Trophoblast cell (in vitro differentiated cells and primary cell): ENCODE results near the gene HYAL2.

Experiments used
- DNase-seq, 2 donors: peaks; one replicate each; pipeline ENCODE4 v3.0.0-alpha.2; 2016
- H2AFZ ChIP-seq: 2 replicates; pipeline ENCODE4 v1.6.1; 2013; ENCODE audit warnings: low read length, moderate library complexity, mild to moderate bottlenecking; ENCODE audit not compliant: insufficient read depth, poor library complexity
- H2AK5ac ChIP-seq: 2 replicates; pipeline ENCODE4 v1.6.1; 2013; ENCODE audit warnings: mild to moderate bottlenecking, low read length
- H2BK120ac ChIP-seq: 2 replicates; pipeline ENCODE4 v1.6.1; 2013; ENCODE audit warnings: low read length, mild to moderate bottlenecking, moderate library complexity; ENCODE audit not compliant: insufficient read depth, poor library complexity
- H2BK12ac ChIP-seq: 2 replicates; pipeline ENCODE4 v1.6.1; 2013; ENCODE audit warnings: mild to moderate bottlenecking, low read length, moderate library complexity
- H2BK5ac ChIP-seq: 2 replicates; pipeline ENCODE4 v1.6.1; 2013; ENCODE audit warnings: low read length, low read depth, moderate library complexity, mild to moderate bottlenecking; ENCODE audit not compliant: poor library complexity
- H3K14ac ChIP-seq: 2 replicates; pipeline ENCODE4 v1.6.1; 2013; ENCODE audit warnings: mild to moderate bottlenecking, low read length
- H3K18ac ChIP-seq: 2 replicates; pipeline ENCODE4 v1.6.1; 2013; ENCODE audit warnings: mild to moderate bottlenecking, low read length
- H3K23ac ChIP-seq: 2 replicates; pipeline ENCODE4 v1.6.1; 2013; ENCODE audit warnings: low read length
- H3K27ac ChIP-seq: 2 replicates; pipeline ENCODE4 v1.5.1; 2013; ENCODE audit warnings: low read depth, mild to moderate bottlenecking, inconsistent platforms, low read length, moderate library complexity
- H3K27me3 ChIP-seq: 2 replicates; pipeline ENCODE4 v1.6.1; 2013; ENCODE audit warnings: inconsistent platforms, mild to moderate bottlenecking, low read length, moderate library complexity; ENCODE audit not compliant: insufficient read depth
- H3K36me3 ChIP-seq, 2 experiments: 1 replicate in 1 of 2; 2 replicates in 1 of 2; pipeline ENCODE4 v1.6.1; 2013; ENCODE audit warnings: low read length in 2 of 2, mild to moderate bottlenecking in 2 of 2, moderate library complexity in 1 of 2; ENCODE audit not compliant: insufficient read depth in 2 of 2, control insufficient read depth in 1 of 2
- H3K4ac ChIP-seq: 2 replicates; pipeline ENCODE4 v1.6.1; 2013; ENCODE audit warnings: low read depth, mild to moderate bottlenecking, low read length, moderate library complexity
- H3K4me1 ChIP-seq, 2 experiments: 1 replicate in 1 of 2; 2 replicates in 1 of 2; pipeline ENCODE4 v1.6.1; 2013; ENCODE audit warnings: low read length in 2 of 2, mild to moderate bottlenecking in 2 of 2, moderate library complexity in 1 of 2; ENCODE audit not compliant: insufficient read depth in 2 of 2, control insufficient read depth in 1 of 2
- H3K4me2 ChIP-seq: 2 replicates; pipeline ENCODE4 v1.6.1; 2013; ENCODE audit warnings: inconsistent platforms, mild to moderate bottlenecking, low read length, moderate library complexity
- H3K4me3 ChIP-seq: 2 replicates; pipeline ENCODE4 v1.5.1; 2013; ENCODE audit warnings: mild to moderate bottlenecking, low read depth, low read length, inconsistent platforms
- H3K79me1 ChIP-seq: one replicate; pipeline ENCODE4 v1.6.1; 2013; ENCODE audit warnings: low read length
- H3K79me2 ChIP-seq: 2 replicates; pipeline ENCODE4 v1.6.1; 2013; ENCODE audit warnings: low read length, mild to moderate bottlenecking; ENCODE audit not compliant: control insufficient read depth, insufficient read depth, poor library complexity
- H3K9ac ChIP-seq: 2 replicates; pipeline ENCODE4 v1.6.1; 2013; ENCODE audit warnings: mild to moderate bottlenecking, low read length
- H3K9me3 ChIP-seq: 2 replicates; pipeline ENCODE4 v1.6.1; 2013; ENCODE audit warnings: low read depth, mild to moderate bottlenecking, control low read depth, inconsistent platforms, low read length; ENCODE audit not compliant: insufficient read depth
- H4K12ac ChIP-seq: 2 replicates; pipeline ENCODE4 v1.6.1; 2013; ENCODE audit warnings: low read depth, mild to moderate bottlenecking, low read length, moderate library complexity
- H4K8ac ChIP-seq: 2 replicates; pipeline ENCODE4 v1.6.1; 2013; ENCODE audit warnings: low read depth, mild to moderate bottlenecking, low read length, moderate library complexity
- H4K91ac ChIP-seq: one replicate; pipeline ENCODE4 v1.6.1; 2013; ENCODE audit warnings: low read depth, mild to moderate bottlenecking, low read length, moderate library complexity
- WGBS: extraction: QIAGEN DNeasy Blood & Tissue Kit; methylation state at CpG from one replicate; pipeline ENCODE4 v1.1.7; 2013; ENCODE audit warnings: missing lambda C conversion rate; ENCODE audit not compliant: insufficient read length, insufficient coverage; ENCODE audit errors: extremely low coverage; 5-methylcytosine and 5-hydroxymethylcytosine counted together

HYAL2 gene

GRCh38 chr3:50290161-50290641 lies 32.3 kb downstream of the HYAL2 start:
- Histone ChIP-seq H3K18ac (no peak overlapping the region), H3K27ac (no peak overlapping the region), H3K14ac (no peak overlapping the region), H3K9ac (no peak overlapping the region), H3K36me3 (peaks cover 42 to 43% of the 10 kb centered on the region in 2 experiments), H2BK120ac (no peak overlapping the region), H3K4me2 (no peak overlapping the region), H2BK12ac (no peak overlapping the region), H3K9me3 (peaks cover 7% of the 10 kb centered on the region), H2AK5ac (no peak overlapping the region), H3K4me3 (no peak overlapping the region), H2BK5ac (no peak overlapping the region), H3K4ac (no peak overlapping the region), H3K79me2 (peaks cover 4% of the 10 kb centered on the region), H3K79me1 (peaks cover 9% of the 10 kb centered on the region), H3K23ac (no peak overlapping the region), H4K91ac (no peak overlapping the region), H4K8ac (no peak overlapping the region), H4K12ac (no peak overlapping the region), H3K4me1 (peaks cover 6 to 10% of the 10 kb centered on the region in 2 experiments), H3K27me3 (no peaks in the 10 kb centered on the region), H2AFZ (no peak overlapping the region)
- WGBS: no CpG with 5 or more reads among the region's 16 CpGs
- no peak for DNase-seq

DNA sequence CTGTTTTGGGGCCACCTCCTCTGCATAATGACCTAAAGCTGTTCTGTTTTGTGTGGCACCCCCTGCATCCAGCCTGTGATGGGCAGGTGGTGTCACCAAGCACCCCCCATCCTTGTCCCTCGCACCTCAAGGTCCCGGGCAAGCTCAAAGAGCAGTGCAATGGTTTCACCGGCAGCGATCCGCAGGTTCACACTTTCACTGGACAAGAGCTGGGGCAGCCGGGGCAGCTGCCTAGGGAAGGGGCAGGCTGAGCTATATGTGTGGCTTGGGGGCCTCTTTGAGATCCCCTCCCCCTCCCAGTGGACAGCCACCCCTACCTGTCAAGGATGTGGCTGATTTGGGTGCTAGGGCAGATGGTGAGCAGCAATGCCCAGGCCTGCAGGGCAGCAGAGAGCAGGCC lies 33.4 kb downstream of the HYAL2 start:
- H3K4ac ChIP-seq: no peak overlapping the region
- no peak overlapping the region for H2BK120ac ChIP-seq
- peaks cover 9% of the 10 kb centered on the region for H3K79me1 ChIP-seq
- peaks cover 7% of the 10 kb centered on the region for H3K9me3 ChIP-seq
- H2BK12ac ChIP-seq: no peak overlapping the region
- no peak overlapping the region for H3K18ac ChIP-seq
- H3K4me2 ChIP-seq: no peak overlapping the region
- no peak overlapping the region for H2AFZ ChIP-seq
- H3K79me2 ChIP-seq: peaks cover 4% of the 10 kb centered on the region
- no CpG with 5 or more reads among the region's 6 CpGs for WGBS
- H3K36me3 ChIP-seq: peaks cover 42 to 43% of the 10 kb centered on the region in 2 experiments
- no peak overlapping the region for H3K14ac ChIP-seq
- no peak overlapping the region for H3K23ac ChIP-seq
- no peak for DNase-seq
- H3K27ac ChIP-seq: no peak overlapping the region
- H3K4me3 ChIP-seq: no peak overlapping the region
- no peaks in the 10 kb centered on the region for H3K27me3 ChIP-seq
- no peak overlapping the region for H4K8ac ChIP-seq
- peaks cover 6 to 10% of the 10 kb centered on the region in 2 experiments for H3K4me1 ChIP-seq
- H4K91ac ChIP-seq: no peak overlapping the region
- H3K9ac ChIP-seq: no peak overlapping the region
- H4K12ac ChIP-seq: no peak overlapping the region
- no peak overlapping the region for H2BK5ac ChIP-seq
- H2AK5ac ChIP-seq: no peak overlapping the region

DNA sequence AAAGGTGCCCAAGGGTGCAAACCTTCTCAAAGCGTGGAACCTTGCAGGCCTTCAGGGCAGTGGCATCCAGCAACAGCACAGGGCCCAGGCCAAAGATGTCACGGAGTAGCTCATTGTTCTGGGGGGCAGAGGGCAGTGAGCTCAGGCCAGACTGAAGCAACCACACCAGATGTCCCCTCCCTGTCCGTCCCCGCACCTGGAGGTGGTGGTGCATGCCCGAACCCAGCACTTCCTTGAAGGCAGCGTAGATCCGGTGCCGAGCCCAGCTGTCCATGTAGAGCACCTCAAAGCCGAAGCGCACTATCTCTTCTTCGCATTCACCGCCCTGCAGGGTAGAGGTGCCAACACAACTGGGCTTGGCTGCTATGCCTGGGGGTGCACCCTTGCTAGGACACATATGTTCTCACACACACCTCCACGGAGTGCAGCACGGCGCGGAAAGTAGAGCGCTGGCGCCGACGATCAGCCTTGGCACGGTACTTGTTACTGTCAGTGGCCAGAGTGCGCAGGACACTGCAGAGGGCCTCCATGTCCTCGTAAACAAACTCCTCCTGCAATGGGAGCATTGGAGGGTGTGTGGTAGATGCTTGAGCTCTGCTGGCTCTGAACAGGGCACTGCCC lies 34.0 kb downstream of the HYAL2 start:
- H2AK5ac ChIP-seq: no peak overlapping the region
- no peak overlapping the region for H4K8ac ChIP-seq
- peaks cover 6 to 10% of the 10 kb centered on the region in 2 experiments for H3K4me1 ChIP-seq
- H2BK12ac ChIP-seq: no peak overlapping the region
- H3K27me3 ChIP-seq: no peaks in the 10 kb centered on the region
- H3K23ac ChIP-seq: no peak overlapping the region
- peaks cover 4% of the 10 kb centered on the region for H3K79me2 ChIP-seq
- peaks cover 42 to 43% of the 10 kb centered on the region in 2 experiments for H3K36me3 ChIP-seq
- no peak overlapping the region for H3K4ac ChIP-seq
- no peak overlapping the region for H3K27ac ChIP-seq
- H3K79me1 ChIP-seq: peaks cover 9% of the 10 kb centered on the region
- no peak overlapping the region for H2BK120ac ChIP-seq
- no peak overlapping the region for H3K14ac ChIP-seq
- peaks cover 7% of the 10 kb centered on the region for H3K9me3 ChIP-seq
- H2AFZ ChIP-seq: no peak overlapping the region
- no peak overlapping the region for H4K91ac ChIP-seq
- no peak overlapping the region for H3K18ac ChIP-seq
- DNase-seq: no peak
- no CpG with 5 or more reads among the region's 23 CpGs for WGBS
- H4K12ac ChIP-seq: no peak overlapping the region
- no peak overlapping the region for H3K4me2 ChIP-seq
- no peak overlapping the region for H2BK5ac ChIP-seq
- H3K9ac ChIP-seq: no peak overlapping the region
- no peak overlapping the region for H3K4me3 ChIP-seq

DNA sequence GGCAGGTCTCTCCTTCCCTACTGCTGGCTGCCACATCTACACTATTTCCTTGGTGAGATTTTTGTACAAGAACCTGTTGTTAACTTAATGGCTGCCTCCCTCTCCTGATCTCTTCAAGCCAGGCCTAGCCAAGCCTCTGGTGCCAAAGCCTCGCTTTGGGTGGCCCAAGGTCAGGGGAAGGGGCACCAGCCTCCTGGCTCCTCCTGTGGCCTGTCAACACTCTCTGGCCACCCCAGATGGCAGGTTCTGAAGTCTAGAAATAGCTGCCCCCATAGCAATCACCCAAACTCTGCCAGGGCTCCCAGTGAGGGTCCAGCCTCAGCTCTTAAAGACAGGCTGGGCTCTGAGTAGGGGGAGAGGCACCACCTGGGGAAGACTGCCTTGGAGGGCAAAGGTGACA lies 35.3 kb downstream of the HYAL2 start:
- Histone ChIP-seq H4K8ac (no peak overlapping the region), H2AK5ac (no peak overlapping the region), H3K9me3 (peaks cover 7% of the 10 kb centered on the region), H3K36me3 (peaks cover 42 to 43% of the 10 kb centered on the region in 2 experiments), H3K27me3 (no peaks in the 10 kb centered on the region), H3K4me1 (peaks cover 3 to 7% of the 10 kb centered on the region in 2 experiments), H2AFZ (no peak overlapping the region), H3K79me2 (peaks cover 4% of the 10 kb centered on the region), H3K14ac (no peak overlapping the region), H3K27ac (no peak overlapping the region), H3K79me1 (peaks cover 6% of the 10 kb centered on the region), H3K4ac (no peak overlapping the region), H4K12ac (no peak overlapping the region), H3K9ac (no peak overlapping the region), H3K4me2 (no peak overlapping the region), H3K4me3 (no peak overlapping the region), H4K91ac (no peak overlapping the region), H2BK12ac (no peak overlapping the region), H2BK120ac (no peak overlapping the region), H2BK5ac (no peak overlapping the region), H3K18ac (no peak overlapping the region), H3K23ac (no peak overlapping the region)
- DNase-seq: no peak
- no CpG with 5 or more reads among the region's 1 CpG for WGBS
